ENCODE results near the gene CT47C1. TPM values are rescaled to one million over a fixed set of nuclear protein-coding genes. Genes with fewer than 3 reads are reported as not detected.
"Not testable (repeated sequence)": the region's sequence is repeated elsewhere in the genome, so short reads cannot be mapped to it uniquely, and the experiment has no call there.

Gene CT47C1
- not detected for polyA plus RNA-seq (2013, experiment 1 of 2; ENCODE audit: insufficient read length)
- polyA plus RNA-seq (2013, experiment 2 of 2; ENCODE audit: insufficient read length): not detected

DNA sequence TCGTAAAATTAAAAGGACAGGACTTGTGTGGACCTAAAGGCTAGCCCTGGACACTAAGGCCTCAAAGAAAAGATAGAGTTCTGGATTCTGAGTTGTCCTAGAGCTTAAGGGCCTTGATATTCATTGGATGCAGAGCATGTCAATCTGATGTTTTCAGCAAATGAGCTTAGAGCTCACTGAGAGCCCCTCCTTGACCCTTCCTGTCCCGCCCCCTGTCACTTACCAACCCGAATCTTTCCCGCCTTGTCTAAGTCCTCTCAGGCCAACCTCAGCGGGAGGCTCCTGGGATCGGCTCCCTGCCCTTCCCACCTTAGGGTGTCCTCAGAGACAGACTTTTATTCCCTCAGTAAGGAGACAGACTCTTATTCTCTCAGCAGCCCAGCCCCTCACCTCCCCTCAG lies at the start of gene CT47C1:
TSS of gene CT47C1 (plus strand) at position 250 of the 400 bp plus-strand sequence. CDS start 233 bp downstream, outside the sequence.
- DNase-seq: no peak

GRCh38 chrX:119025900-119026299 lies 46.9 kb upstream of the CT47C1 start:
- DNase-seq: no peak

- not testable (repeated sequence) for DNase-seq
These were observed 46.4 kb upstream of the CT47C1 start for GRCh38 chrX:119026344-119026743.

GRCh38 chrX:119027960-119028732 lies 44.6 kb upstream of the CT47C1 start:
- not testable (repeated sequence) for DNase-seq

- DNase-seq: no peak
These were observed 44.0 kb upstream of the CT47C1 start for GRCh38 chrX:119028733-119029330.

DNA sequence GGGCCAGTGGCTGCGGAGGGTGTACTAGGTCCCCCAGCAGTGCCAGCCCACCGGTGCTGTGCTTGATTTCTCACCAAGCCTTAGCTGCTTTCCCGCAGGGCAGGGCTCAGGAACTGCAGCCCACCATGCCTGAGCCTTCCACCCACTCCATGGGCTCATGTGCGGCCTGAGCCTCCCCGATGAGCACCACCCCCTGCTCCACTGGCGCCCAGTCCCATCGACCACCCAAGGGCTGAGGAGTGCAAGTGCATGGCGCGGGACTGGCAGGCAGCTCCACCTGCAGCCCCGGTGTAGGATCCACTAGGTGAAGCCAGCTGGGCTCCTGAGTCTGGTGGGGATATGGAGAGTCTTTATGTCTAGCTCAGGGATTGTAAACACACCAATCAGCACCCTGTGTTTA lies 43.1 kb upstream of the CT47C1 start:
- not testable (repeated sequence) for DNase-seq

DNA sequence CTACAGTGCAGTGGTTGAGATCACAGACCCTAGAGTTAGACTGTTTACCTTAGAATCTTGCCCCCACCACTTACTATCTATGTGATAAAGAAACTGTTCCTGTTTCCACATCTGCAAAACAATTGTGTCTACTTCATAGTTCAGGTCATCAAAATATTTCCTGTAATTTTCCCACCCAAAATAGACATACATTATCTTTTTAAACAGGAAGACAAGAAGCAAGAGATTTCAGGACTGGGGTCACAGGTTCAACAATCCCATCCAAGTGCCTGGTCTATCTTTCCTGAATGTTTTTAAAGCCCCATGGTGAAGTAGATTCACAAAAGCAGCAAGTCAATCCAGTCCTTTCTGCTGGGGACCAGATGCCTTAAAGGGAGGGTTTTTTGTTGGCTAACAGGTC lies 41.8 kb upstream of the CT47C1 start:
- no peak for DNase-seq

DNA sequence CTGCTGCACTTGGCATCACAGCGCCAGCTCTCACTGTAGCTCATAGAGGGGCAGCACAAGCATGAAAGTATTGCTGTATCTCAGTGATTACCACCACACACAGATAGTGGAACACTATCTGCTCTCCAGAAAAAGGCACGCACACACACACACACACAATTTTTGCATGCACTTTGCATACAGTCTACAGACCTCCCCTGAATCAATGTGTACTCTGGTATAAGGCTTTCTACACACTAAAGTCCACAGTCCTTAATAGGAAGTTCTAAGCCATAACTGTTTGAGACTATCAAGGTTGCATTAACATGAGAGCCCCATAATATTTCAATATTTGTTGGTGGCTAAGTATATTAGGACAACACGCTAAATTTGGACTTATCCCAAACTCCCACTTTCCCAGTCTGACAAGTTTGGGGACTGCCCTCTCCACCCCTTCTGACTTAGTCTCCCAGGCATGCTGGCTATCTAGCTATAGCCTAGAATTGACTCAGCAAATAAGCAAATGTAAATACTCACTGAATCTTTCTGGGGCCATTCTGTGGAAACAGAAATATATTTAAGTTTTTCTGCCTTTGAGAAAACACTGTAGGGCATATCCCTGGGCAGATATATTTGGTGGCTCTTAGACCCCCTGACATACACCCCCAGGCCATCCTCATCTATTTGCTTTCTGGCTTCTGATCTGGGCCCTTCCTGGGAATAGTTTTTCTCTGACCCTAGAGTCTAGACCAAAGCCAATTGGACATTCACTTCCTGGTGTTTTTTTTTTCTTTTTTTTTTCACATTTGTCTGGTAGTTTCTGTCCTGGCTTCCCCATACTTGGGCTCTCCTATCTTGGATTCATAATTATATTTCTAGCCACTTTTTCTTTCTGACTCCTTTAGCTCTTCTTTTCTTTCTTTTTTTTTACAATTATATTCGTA lies 36.4 kb upstream of the CT47C1 start:
- DNase-seq: no peak

DNA sequence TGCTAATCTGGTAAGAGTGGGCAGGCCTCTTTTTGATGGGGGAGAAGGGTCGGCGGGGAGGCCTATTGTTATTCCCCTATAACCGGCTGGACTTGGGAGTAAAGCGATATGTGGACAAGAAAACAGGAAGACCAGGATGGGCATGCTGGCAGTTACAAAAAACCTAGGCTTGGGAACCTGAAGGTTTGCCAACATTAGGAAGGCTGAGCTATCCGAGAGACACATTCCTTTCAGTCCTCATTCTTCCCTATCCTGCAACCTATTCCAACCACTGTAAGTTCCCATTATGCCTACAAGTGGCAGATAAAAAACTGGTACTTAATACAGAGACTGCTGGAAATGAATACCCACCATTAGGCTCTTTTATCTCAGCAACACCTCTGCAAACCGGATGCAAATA lies 32.4 kb upstream of the CT47C1 start:
- DNase-seq: peak; percentile 1

- peak; percentile 35 for DNase-seq
These were observed 31.6 kb upstream of the CT47C1 start for GRCh38 chrX:119041175-119041574.

DNA sequence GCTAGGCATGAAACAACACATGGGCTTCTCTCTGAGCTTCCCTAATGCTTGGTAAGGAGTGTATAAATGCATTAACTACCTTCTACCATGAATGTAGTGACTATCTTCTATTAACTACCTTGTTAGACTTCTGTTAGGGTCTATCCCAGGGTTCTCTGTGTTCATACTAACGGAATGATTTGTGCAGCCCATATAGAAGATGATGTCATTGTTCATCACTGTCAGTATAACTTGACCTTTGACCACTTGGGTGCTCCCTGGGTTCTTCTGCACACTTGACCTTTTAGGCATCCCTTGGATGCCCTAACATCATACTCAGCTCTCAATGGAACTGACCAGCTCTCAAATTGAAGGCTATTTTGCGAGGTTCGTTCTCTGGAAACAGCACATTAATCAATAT lies 30.8 kb upstream of the CT47C1 start:
- DNase-seq: no peak

DNA sequence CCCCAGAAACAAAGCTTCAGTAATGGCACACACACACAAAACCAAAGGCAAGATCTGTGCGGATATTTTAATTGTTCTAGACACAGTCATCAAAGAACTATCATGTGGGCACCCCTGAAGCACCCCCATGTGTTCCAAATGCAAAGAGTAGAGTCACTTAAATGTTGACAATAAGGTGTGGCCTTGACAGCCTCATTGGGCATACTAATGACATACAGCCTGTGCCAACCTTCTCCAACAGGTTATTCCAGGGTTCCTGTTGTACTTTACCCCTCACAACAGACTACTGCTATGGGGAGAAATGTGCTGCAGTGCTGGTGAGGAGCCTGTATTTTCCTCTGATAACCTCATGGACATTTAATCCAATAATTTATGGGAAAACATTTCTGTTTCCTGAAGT lies 29.8 kb upstream of the CT47C1 start:
- DNase-seq: no peak

GRCh38 chrX:119045884-119046283 lies 26.9 kb upstream of the CT47C1 start:
- DNase-seq: no peak

DNA sequence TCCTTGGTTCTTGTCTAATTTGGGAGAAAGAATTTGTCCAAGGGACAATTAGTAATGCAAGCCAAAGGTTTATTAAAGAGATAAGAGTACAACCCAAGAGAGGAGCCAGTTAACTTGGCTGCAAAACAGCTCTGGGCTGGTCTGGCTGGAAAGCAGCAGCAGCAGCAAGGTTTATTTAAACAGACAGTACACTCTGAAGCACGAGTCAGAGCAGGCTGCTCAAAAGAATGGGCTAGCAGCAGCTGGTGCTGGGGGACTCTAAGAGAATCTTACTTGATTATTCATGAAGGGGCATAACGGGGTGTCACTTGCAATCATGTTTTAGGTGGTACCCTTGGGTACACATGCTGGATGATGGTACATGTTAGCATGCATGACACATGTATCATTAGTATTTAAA lies 17.1 kb upstream of the CT47C1 start:
- DNase-seq: no peak

DNA sequence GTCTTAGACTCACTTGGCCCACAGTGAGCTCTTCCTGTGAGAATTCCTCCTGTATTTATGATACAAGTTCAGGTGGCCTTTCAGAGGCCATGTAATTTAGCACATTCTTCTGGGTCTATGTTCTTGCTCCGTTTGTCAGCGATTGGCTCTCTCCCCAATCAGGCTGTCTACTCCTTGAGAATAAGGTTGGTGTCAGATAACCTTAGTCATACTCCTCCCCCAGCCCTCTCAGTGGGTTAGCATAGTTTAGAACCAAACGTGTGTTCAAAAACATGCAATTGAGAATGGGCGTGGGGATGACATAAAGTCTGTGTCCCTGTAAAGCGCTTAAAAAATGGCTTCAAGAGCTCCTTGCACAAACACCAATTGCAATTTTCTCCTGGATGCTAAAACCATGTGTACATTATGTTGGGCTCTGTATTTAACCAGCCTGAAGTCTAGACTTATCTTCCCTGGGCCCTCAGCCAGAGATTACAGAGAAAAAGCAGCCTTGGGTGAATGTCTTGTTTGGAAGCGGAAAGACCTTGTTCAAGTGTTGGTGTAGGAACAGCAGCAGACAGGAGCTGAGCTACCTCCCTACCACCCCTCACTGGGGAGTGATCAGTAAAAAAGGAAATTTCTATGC lies 9.9 kb upstream of the CT47C1 start:
- DNase-seq: peak; percentile 11

DNA sequence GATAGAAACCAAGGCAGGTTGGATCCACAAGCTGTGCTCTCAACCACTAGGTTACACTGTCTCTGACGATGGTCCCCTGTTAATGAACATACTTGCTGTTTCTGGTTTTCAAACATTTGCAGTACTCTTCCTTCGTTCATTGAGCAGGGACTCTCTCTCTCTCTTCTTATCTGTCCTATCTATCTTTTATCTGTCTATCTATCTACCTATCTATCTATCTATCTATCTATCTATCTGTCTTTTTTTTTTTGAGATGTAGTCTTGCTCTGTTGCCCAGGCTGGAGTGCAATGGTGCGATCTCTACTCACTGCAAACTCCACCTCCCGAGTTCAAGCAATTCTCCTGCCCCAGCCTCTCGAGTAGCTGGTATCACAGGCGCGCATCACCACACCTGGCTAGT lies 9.4 kb upstream of the CT47C1 start:
- no peak for DNase-seq

- DNase-seq: peak; percentile 46
These were observed 5.6 kb upstream of the CT47C1 start for GRCh38 chrX:119067023-119067739.

GRCh38 chrX:119069128-119069527 lies 3.7 kb upstream of the CT47C1 start:
- no peak for DNase-seq

- no peak for DNase-seq
These were observed 3.0 kb upstream of the CT47C1 start for GRCh38 chrX:119069762-119070161.

DNA sequence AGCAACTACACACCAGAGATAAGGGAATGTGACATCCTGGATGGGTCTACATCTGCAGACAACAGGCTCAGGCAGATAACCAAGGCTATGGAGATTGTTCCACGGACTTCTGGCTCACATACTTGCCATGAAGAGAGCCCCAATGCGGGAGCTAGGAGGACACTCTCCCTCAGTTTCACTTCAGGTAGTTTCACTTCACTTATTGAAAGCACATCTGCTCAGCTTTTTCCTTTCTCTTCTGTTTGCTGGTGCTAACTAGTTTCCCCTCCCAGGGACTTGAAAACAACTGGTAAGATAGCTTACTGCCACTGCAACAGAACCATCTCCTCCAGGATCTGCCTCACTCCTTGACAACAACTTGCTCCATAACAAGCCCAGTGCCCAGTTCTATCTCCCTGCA lies 1.4 kb upstream of the CT47C1 start:
- DNase-seq: no peak

DNA sequence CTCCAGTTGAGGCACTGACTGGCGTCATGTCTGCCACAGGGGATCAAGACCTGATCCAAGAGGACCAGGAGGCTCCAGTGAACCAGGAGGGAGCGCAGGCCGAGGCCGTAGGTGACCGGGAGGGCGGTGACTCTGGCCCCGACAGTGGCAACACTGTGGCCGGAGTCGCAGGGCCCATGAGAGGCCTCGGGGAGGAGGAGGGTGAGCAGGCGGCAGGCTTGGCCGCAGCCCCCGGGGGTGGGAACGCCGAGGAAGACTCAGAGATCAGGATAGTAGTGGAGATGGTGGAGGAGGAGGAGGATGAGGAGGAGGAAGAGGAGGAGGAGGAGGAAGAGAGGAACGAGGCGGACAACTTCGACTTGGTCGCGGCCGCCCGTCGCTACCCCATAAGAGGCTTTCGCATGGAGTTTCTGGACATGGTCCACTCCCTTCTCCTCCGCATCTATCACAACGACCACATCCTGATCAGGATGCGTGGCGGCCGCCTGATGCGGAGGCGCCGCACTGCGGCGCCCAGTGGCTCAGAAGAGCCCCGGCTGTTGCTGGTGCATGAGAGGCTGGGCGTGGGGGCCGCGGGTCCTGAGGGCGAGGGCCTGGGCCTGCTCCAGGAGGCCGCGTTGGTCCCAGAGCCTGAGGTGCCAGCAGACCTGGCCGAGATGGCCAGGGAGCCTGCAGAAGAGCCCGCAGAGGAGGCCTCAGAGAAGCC lies 560 bp downstream of the CT47C1 start:
- no peak for DNase-seq

Measured in fibroblast of skin of scalp (primary cell).